ENCODE data around the gene PCBP3.

The PCBP3 gene

GRCh38 chr21:45877821-45878469 is 234.4 kb downstream of the PCBP3 start:
- Histone ChIP-seq H3K4me1 (ENCODE audit: low read length) (no peaks in the 10 kb centered on the region), H4K20me1 (ENCODE audit: insufficient read depth, low read length) (no peaks in the 10 kb centered on the region), H3K27ac (ENCODE audit: low read length) (no peak overlapping the region), H3F3A (ENCODE audit: insufficient read depth, low read length) (no peaks in the 10 kb centered on the region), H3K9me2 (replicated peaks; ENCODE audit: insufficient read depth, low read length) (no peaks in the 10 kb centered on the region), H3K79me2 (ENCODE audit: low read length) (no peaks in the 10 kb centered on the region), H3K36me3 (replicated peaks; ENCODE audit: insufficient read depth, low read length) (no peaks in the 10 kb centered on the region), H3K9ac (ENCODE audit: low read length) (no peak overlapping the region), H3K27me3 (replicated peaks; ENCODE audit: insufficient read depth, low read length) (peaks cover 76% of the 10 kb centered on the region), H3K4me2 (ENCODE audit: low read depth, low read length) (no peak overlapping the region), H3K9me3 (replicated peaks; ENCODE audit: insufficient read depth, low read length) (no peaks in the 10 kb centered on the region), H2AFZ (ENCODE audit: low read length) (no peak overlapping the region), H3K4me3 (ENCODE audit: low read length) (no peak overlapping the region)
- DNase-seq = no peak
- TF ChIP-seq EZH2 (optimal IDR thresholded peaks at IDR 0.05; ENCODE audit: low read depth, low read length) = no peak
- TF ChIP-seq CTCF (IDR thresholded peaks at IDR 0.05; ENCODE audit: low read length) = no peak
- no peak for TF ChIP-seq EZH2phosphoT487 (IDR thresholded peaks at IDR 0.05; ENCODE audit: low read length)

DNA sequence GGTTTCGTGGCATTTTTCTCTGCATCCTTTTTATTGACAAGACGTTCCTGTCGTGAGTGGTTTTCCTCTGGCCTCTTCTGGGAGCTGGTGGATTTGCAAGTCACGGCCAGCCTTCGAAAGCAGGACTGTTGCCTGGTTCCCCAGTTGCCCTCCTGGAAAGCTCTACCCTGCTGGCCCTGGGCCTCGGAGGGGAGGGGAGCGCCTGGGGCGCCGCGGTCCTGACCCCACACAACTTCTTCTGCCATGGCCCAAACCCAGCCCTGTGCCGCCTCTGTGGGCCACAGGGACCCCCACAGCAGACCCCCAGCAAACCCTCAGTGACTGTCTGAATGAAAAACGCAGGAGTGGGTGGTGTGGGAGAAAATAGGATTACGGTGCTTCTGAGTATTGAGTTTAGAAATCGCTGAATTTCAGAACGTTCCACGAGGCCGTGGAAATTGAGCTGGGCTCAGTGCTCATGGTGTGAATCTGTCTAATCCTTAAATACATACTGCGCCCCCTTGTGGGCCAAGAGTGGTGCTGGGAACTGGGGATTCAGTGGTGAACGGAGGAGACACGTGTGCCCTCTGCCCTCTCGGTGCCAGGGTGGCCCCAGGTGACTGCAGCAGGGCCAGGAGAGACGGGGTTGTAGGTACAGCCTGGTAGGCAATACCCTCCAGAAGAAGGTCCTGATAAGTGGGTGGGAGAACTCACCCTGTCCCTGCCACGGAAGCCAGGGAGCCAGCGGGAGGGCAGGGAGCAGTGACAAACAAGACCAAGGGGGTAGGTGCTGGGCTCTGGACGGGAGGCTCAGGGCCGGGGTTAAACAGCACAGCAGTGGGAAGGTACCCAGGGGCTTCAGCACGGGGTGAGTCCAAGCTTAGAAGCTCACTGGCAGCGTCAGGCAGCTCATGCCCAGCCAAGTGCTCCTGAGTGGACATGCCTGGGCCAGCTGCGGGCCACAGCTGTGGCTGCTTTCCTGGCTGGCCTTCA is 236.9 kb downstream of the PCBP3 start:
- no peaks in the 10 kb centered on the region for H4K20me1 ChIP-seq (ENCODE audit: insufficient read depth, low read length)
- peaks cover 70% of the 10 kb centered on the region for H3K27me3 ChIP-seq (replicated peaks; ENCODE audit: insufficient read depth, low read length)
- H3F3A ChIP-seq (ENCODE audit: insufficient read depth, low read length) = no peaks in the 10 kb centered on the region
- no peak overlapping the region for H3K4me2 ChIP-seq (ENCODE audit: low read depth, low read length)
- no peaks in the 10 kb centered on the region for H3K36me3 ChIP-seq (replicated peaks; ENCODE audit: insufficient read depth, low read length)
- no peaks in the 10 kb centered on the region for H3K79me2 ChIP-seq (ENCODE audit: low read length)
- no peak overlapping the region for H3K4me3 ChIP-seq (ENCODE audit: low read length)
- no peak overlapping the region for H2AFZ ChIP-seq (ENCODE audit: low read length)
- H3K9ac ChIP-seq (ENCODE audit: low read length) = no peak overlapping the region
- no peaks in the 10 kb centered on the region for H3K9me2 ChIP-seq (replicated peaks; ENCODE audit: insufficient read depth, low read length)
- TF ChIP-seq EZH2phosphoT487 (IDR thresholded peaks at IDR 0.05; ENCODE audit: low read length) (no peak), CTCF (IDR thresholded peaks at IDR 0.05; ENCODE audit: low read length) (peak; percentile 92)
- H3K27ac ChIP-seq (ENCODE audit: low read length) = no peak overlapping the region
- DNase-seq = peak; percentile 90
- H3K9me3 ChIP-seq (replicated peaks; ENCODE audit: insufficient read depth, low read length) = no peaks in the 10 kb centered on the region
- H3K4me1 ChIP-seq (ENCODE audit: low read length) = no peaks in the 10 kb centered on the region

DNA sequence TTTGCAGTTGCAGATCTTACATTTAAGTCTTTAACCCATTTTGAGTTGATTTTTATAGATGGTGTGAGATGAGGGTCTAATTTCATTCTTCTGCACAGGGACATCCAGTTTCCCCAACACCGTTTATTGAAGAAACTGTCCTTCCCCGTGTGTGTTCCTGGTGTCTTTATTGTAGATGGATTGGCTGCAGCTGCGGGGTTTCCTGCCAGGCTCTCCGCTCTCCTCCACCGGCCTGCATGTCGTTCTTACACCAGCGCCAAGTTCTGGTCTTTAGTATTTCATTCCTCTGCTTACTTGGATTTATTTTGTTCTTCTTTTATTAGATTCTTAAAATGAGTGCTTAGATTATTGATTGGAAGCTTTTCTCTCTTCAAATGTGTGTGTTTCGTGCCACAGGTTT is 239.1 kb downstream of the PCBP3 start:
- Histone ChIP-seq H3K27me3 (replicated peaks; ENCODE audit: insufficient read depth, low read length) (peaks cover 48% of the 10 kb centered on the region), H3K4me3 (ENCODE audit: low read length) (no peak overlapping the region), H3K9me2 (replicated peaks; ENCODE audit: insufficient read depth, low read length) (no peaks in the 10 kb centered on the region), H4K20me1 (ENCODE audit: insufficient read depth, low read length) (no peaks in the 10 kb centered on the region), H3K9me3 (replicated peaks; ENCODE audit: insufficient read depth, low read length) (no peaks in the 10 kb centered on the region), H3K79me2 (ENCODE audit: low read length) (no peaks in the 10 kb centered on the region), H3K27ac (ENCODE audit: low read length) (no peak overlapping the region), H3K36me3 (replicated peaks; ENCODE audit: insufficient read depth, low read length) (no peaks in the 10 kb centered on the region), H3K4me1 (ENCODE audit: low read length) (no peaks in the 10 kb centered on the region), H3F3A (ENCODE audit: insufficient read depth, low read length) (no peaks in the 10 kb centered on the region), H3K9ac (ENCODE audit: low read length) (no peak overlapping the region), H3K4me2 (ENCODE audit: low read depth, low read length) (no peak overlapping the region), H2AFZ (ENCODE audit: low read length) (no peak overlapping the region)
- no peak for DNase-seq
- no peak for TF ChIP-seq CTCF (IDR thresholded peaks at IDR 0.05; ENCODE audit: low read length)
- no peak for TF ChIP-seq EZH2 (optimal IDR thresholded peaks at IDR 0.05; ENCODE audit: low read depth, low read length)
- TF ChIP-seq EZH2phosphoT487 (IDR thresholded peaks at IDR 0.05; ENCODE audit: low read length) = no peak

Data from MM.1S (cell line).